ENCODE results near the gene PLEKHA1. TPM values are rescaled to one million over a fixed set of nuclear protein-coding genes. Genes with fewer than 3 reads are reported as not detected.

PLEKHA1 gene
- polyA plus RNA-seq, 3 donors = 5.5 to 14.9 (median 12.3) TPM

GRCh38 chr10:122471531-122472177, 97.1 kb downstream of the PLEKHA1 start:
- intact Hi-C loops (cut with micrococcal nuclease) = no loop called here
- Mint-ChIP-seq H3K27ac (no peak overlapping the region), H3K4me3 (peak overlapping the region in 1 of 2 donors; percentile 47), H3K4me1 (peaks cover 70% of the 10 kb centered on the region), H3K9me3 (no peaks in the 10 kb centered on the region), H3K36me3 (peaks cover 3 to 10% of the 10 kb centered on the region in 2 donors), H3K27me3 (ENCODE audit: low read depth in 3 of 3) (peaks cover 25 to 41% (median 41%) of the 10 kb centered on the region in 3 donors)
- Histone ChIP-seq H3K36me3 (replicated peaks in 1 of 2; ENCODE audit: control insufficient read depth in 1 of 2, insufficient read depth in 2 of 2, low read length in 2 of 2) (no peaks in the 10 kb centered on the region), H4K20me1 (ENCODE audit: insufficient read depth, low read length) (no peaks in the 10 kb centered on the region), H3K4me3 (replicated peaks in 1 of 3; ENCODE audit: low read depth in 2 of 3, low read length in 3 of 3) (no peak overlapping the region), H3K4me1 (ENCODE audit: control insufficient read depth in 1 of 2, insufficient read depth in 2 of 2, low read length in 2 of 2) (peaks cover 46 to 54% of the 10 kb centered on the region in 2 donors), H3K9ac (ENCODE audit: insufficient read depth, low read length, poor library complexity, severe bottlenecking) (no peak overlapping the region), H3K4me2 (replicated peaks; ENCODE audit: extremely low read depth, low read length, poor library complexity, severe bottlenecking) (no peak overlapping the region), H3K79me2 (ENCODE audit: insufficient read depth, low read length) (no peaks in the 10 kb centered on the region), H3K27ac (ENCODE audit: low read depth in 1 of 2, low read length in 2 of 2) (no peak overlapping the region), H3K9me3 (replicated peaks in 1 of 2; ENCODE audit: control insufficient read depth in 1 of 2, insufficient read depth in 1 of 2, low read length in 2 of 2) (no peaks in the 10 kb centered on the region), H3K27me3 (ENCODE audit: control insufficient read depth in 2 of 2, insufficient read depth in 2 of 2, low read length in 2 of 2) (peaks cover 3 to 26% of the 10 kb centered on the region in 2 donors), H2AFZ (ENCODE audit: insufficient read depth, low read depth, low read length, poor library complexity, severe bottlenecking) (no peak overlapping the region)
- no peak for TF ChIP-seq CTCF (IDR thresholded peaks at IDR 0.05)
- no CpG with 5 or more reads among the region's 4 CpGs for WGBS (ENCODE audit: insufficient coverage)
- no peak for DNase-seq

- H3K9me3 Mint-ChIP-seq = no peaks in the 10 kb centered on the region
- 92% methylated on average over 6 of the region's 8 CpGs for WGBS (ENCODE audit: insufficient coverage)
- H3K27ac ChIP-seq (ENCODE audit: low read depth in 1 of 2, low read length in 2 of 2) = no peak overlapping the region
- no peak overlapping the region for H2AFZ ChIP-seq (ENCODE audit: insufficient read depth, low read depth, low read length, poor library complexity, severe bottlenecking)
- TF ChIP-seq CTCF (IDR thresholded peaks at IDR 0.05) = no peak
- H3K4me3 ChIP-seq (replicated peaks in 1 of 3; ENCODE audit: low read depth in 2 of 3, low read length in 3 of 3) = no peak overlapping the region
- DNase-seq = no peak
- H3K4me3 Mint-ChIP-seq = peak overlapping the region in 1 of 2 donors; percentile 63
- H3K36me3 Mint-ChIP-seq = peaks cover 0 to 10% of the 10 kb centered on the region in 2 donors
- no peak overlapping the region for H3K27ac Mint-ChIP-seq
- H3K4me1 Mint-ChIP-seq = peaks cover 55% of the 10 kb centered on the region
- intact Hi-C loops (cut with micrococcal nuclease) = no loop called here
- peaks cover 28 to 46% (median 41%) of the 10 kb centered on the region in 3 donors for H3K27me3 Mint-ChIP-seq (ENCODE audit: low read depth in 3 of 3)
- H4K20me1 ChIP-seq (ENCODE audit: insufficient read depth, low read length) = no peaks in the 10 kb centered on the region
- peaks cover 3 to 26% of the 10 kb centered on the region in 2 donors for H3K27me3 ChIP-seq (ENCODE audit: control insufficient read depth in 2 of 2, insufficient read depth in 2 of 2, low read length in 2 of 2)
- H3K36me3 ChIP-seq (replicated peaks in 1 of 2; ENCODE audit: control insufficient read depth in 1 of 2, insufficient read depth in 2 of 2, low read length in 2 of 2) = no peaks in the 10 kb centered on the region
- H3K9ac ChIP-seq (ENCODE audit: insufficient read depth, low read length, poor library complexity, severe bottlenecking) = no peak overlapping the region
- H3K79me2 ChIP-seq (ENCODE audit: insufficient read depth, low read length) = no peaks in the 10 kb centered on the region
- peaks cover 31 to 40% of the 10 kb centered on the region in 2 donors for H3K4me1 ChIP-seq (ENCODE audit: control insufficient read depth in 1 of 2, insufficient read depth in 2 of 2, low read length in 2 of 2)
- H3K9me3 ChIP-seq (replicated peaks in 1 of 2; ENCODE audit: control insufficient read depth in 1 of 2, insufficient read depth in 1 of 2, low read length in 2 of 2) = no peaks in the 10 kb centered on the region
- H3K4me2 ChIP-seq (replicated peaks; ENCODE audit: extremely low read depth, low read length, poor library complexity, severe bottlenecking) = no peak overlapping the region
Measured at GRCh38 chr10:122473116-122473515, 98.6 kb downstream of the PLEKHA1 start.
